Kidney (tissue), 14 donors: Measurements from ENCODE around the gene CABLES2. TPM values are rescaled to one million over a fixed set of nuclear protein-coding genes. Genes with fewer than 3 reads are reported as not detected.
A peak's percentile ranks its signal among the peaks of the same experiment; 100 is the strongest.

ENCODE experiments used
- DNase-seq, 5 donors: peaks; one replicate each; pipeline ENCODE4 v3.0.0-alpha.2; 2013 to 2020
- FAIRE-seq: peaks from 2 replicates; lab custom pipeline; 2012; peaks lifted over from hg19 to GRCh38; lab: Jason Lieb, UNC
- H3K27ac ChIP-seq, 2 donors: one replicate each; pipeline ENCODE4 v1.7.0; 2013; ENCODE audit warnings: low read depth in 2 of 2, low read length in 2 of 2, inconsistent platforms in 1 of 2
- H3K27me3 ChIP-seq: one replicate; pipeline ENCODE4 v1.7.1; 2013; ENCODE audit warnings: low read length, inconsistent platforms; ENCODE audit not compliant: control insufficient read depth, insufficient read depth
- H3K36me3 ChIP-seq, 3 donors: one replicate each; pipeline versions ENCODE4 v1.7.0 to v1.7.1; 2013; ENCODE audit warnings: low read length in 3 of 3, control low read depth in 1 of 3, inconsistent platforms in 1 of 3; ENCODE audit not compliant: insufficient read depth in 3 of 3, control insufficient read depth in 2 of 3
- H3K4me1 ChIP-seq, 3 donors: one replicate each; pipeline versions ENCODE4 v1.7.0 to v1.7.1; 2013; ENCODE audit warnings: low read length in 3 of 3, inconsistent platforms in 1 of 3, low read depth in 1 of 3; ENCODE audit not compliant: control insufficient read depth in 2 of 3, insufficient read depth in 2 of 3
- H3K4me3 ChIP-seq, 3 donors: one replicate each; pipeline versions ENCODE4 v1.7.0 to v1.8.1; 2013; ENCODE audit warnings: low read length in 3 of 3, control low read depth in 1 of 3, inconsistent platforms in 1 of 3
- H3K9ac ChIP-seq, 3 donors: one replicate each; pipeline versions ENCODE4 v1.7.0 to v1.7.1; 2013; ENCODE audit warnings: low read length in 3 of 3, control low read depth in 1 of 3, inconsistent platforms in 1 of 3
- H3K9me3 ChIP-seq, 3 donors: one replicate each; pipeline versions ENCODE4 v1.7.0 to v1.7.1; 2013; ENCODE audit warnings: low read length in 3 of 3, control low read depth in 1 of 3, inconsistent platforms in 1 of 3; ENCODE audit not compliant: control insufficient read depth in 2 of 3, insufficient read depth in 1 of 3
- intact Hi-C: fragments of 100-400 bp; cut with DNase I; formaldehyde crosslinking; loops from one replicate; pipeline ENCODE4 v1.11.1; 2022
- polyA plus RNA-seq: library from polyadenylated mRNA; stranded (reverse); fragments of 350-450 nt; fragmentation: Illumina TruSeq; extraction: RNeasy Lipid Tissue Mini Kit (QIAGEN cat#74804); gene quantifications from one replicate; pipeline ENCODE4 v1.2.3, GENCODE V29; 2014; ENCODE audit warnings: low read depth, low replicate concordance; ENCODE audit not compliant: insufficient read depth
- total RNA-seq: library from RNA; stranded (reverse); fragmentation: NEBNext Ultra II Directional; extraction: Animal tissue kit (Norgen Biotek cat#: 25700); gene quantifications from one replicate; pipeline ENCODE4 v1.2.1, GENCODE V29; 2021
- TF ChIP-seq, protein P1 (sequence below): IDR thresholded peaks from 3 replicates; pipeline ENCODE4 v1.5.1; 2012; ENCODE audit warnings: mild to moderate bottlenecking, moderate library complexity, borderline replicate concordance; ENCODE audit not compliant: insufficient read depth; ENCODE audit errors: extremely low read depth
- donor health status: control.
- donor health status: control.
- donor health status: control.
- donor health status: control.
- donor health status: control.
- donor health status: DM: yes; HTN: yes; CAD: no.
- donor health status: Normal renal cell carcinoma (clear cell type).

Gene CABLES2
- total and polyA plus RNA-seq, 2 donors from 2014 or later: 2.0 to 4.5 TPM

DNA sequence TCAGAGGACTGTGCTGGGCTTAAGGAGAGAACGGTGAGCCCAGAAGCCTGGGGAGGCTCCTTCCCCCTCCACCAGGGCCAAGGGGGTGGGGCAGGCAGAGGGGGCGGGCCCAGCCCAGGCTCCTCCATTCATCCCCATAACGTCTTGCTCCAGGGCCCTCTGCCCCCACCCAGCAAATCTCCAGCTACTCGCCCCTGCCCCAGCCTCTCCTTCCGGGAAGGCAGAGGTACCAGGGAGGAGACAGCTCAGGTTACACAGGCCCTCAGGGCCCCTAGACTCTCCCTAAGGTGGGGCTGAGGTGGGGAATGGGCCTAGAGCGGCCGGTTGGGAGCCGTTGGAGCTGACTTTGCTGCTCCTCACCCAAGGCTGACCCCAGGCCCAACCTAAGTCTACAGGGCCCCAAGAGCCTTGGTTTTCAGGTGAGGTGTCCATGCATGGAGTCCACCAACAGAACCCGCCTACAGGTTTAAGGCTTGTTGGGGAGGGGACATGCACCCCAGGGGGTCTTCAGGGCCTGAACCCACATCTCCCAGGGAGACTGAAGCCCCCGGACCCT, 41.2 kb downstream of the CABLES2 start:
- Histone ChIP-seq H3K4me3 (peak overlapping the region; percentile 33 to 76 (median 73)), H3K9me3 (no peaks in the 10 kb centered on the region), H3K4me1 (peaks cover 0 to 76% (median 36%) of the 10 kb centered on the region in 3 donors), H3K36me3 (no peaks in the 10 kb centered on the region), H3K27ac (peak overlapping the region; percentile 91 to 95), H3K9ac (peak overlapping the region in 1 of 3 donors; percentile 89), H3K27me3 (no peaks in the 10 kb centered on the region)
- DNase-seq (peak; percentile 80 to 90 (median 84)), FAIRE-seq (no peak)
- intact Hi-C loops: no loop called here
- TF ChIP-seq, protein P1, sequence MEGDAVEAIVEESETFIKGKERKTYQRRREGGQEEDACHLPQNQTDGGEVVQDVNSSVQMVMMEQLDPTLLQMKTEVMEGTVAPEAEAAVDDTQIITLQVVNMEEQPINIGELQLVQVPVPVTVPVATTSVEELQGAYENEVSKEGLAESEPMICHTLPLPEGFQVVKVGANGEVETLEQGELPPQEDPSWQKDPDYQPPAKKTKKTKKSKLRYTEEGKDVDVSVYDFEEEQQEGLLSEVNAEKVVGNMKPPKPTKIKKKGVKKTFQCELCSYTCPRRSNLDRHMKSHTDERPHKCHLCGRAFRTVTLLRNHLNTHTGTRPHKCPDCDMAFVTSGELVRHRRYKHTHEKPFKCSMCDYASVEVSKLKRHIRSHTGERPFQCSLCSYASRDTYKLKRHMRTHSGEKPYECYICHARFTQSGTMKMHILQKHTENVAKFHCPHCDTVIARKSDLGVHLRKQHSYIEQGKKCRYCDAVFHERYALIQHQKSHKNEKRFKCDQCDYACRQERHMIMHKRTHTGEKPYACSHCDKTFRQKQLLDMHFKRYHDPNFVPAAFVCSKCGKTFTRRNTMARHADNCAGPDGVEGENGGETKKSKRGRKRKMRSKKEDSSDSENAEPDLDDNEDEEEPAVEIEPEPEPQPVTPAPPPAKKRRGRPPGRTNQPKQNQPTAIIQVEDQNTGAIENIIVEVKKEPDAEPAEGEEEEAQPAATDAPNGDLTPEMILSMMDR: no peak

DNA sequence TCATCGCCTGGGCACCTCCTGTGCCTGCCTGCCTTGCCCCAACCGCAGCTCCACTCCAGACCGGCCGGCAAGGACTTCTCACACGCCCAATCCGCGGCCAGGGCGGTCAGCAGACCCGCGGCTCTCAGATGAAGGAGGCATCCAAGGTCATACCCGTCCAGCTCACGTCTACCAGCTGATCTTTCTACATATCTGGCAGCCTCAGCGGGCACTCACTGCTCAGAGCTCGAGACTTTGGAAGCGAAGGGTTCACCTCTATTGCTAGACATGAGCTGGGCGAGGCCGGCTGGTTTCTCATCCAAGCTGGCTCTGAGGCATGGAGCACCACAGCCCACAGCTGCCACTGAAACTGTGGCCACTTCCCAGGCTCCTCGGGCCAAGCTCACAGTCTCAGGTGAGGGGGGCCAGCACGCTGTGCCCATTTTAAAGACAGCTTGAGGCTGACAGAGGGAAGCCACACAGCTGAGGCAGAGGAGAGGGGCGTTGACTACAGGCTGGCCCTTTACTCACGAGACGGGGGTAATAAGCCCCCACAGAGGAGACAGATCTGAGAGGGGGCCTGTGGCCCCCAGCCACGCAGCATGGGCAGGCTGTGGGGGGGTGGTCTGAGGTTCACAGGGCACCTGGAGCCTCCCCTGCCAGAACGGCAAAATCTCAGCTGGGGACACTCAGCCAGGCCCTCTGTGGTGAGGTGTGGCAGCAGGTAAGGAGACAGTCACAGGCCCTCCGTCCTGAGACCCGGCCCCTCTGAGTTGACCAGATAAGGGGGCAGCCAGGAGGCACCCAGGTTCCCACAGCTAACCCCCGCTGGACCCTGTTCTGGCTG, 42.0 kb downstream of the CABLES2 start:
- Histone ChIP-seq H3K27ac (peak overlapping the region; percentile 91 to 95), H3K9me3 (no peaks in the 10 kb centered on the region), H3K4me3 (peak overlapping the region in 2 of 3 donors; percentile 34 to 73), H3K4me1 (peaks cover 0 to 72% (median 32%) of the 10 kb centered on the region in 3 donors), H3K36me3 (no peaks in the 10 kb centered on the region), H3K27me3 (no peaks in the 10 kb centered on the region), H3K9ac (peak overlapping the region in 2 of 3 donors; percentile 77 to 89)
- TF ChIP-seq, protein P1: no peak
- peak in 3 of 5 donors; percentile 13 to 80 (median 57) for DNase-seq
- intact Hi-C loops: no loop called here
- FAIRE-seq: no peak

DNA sequence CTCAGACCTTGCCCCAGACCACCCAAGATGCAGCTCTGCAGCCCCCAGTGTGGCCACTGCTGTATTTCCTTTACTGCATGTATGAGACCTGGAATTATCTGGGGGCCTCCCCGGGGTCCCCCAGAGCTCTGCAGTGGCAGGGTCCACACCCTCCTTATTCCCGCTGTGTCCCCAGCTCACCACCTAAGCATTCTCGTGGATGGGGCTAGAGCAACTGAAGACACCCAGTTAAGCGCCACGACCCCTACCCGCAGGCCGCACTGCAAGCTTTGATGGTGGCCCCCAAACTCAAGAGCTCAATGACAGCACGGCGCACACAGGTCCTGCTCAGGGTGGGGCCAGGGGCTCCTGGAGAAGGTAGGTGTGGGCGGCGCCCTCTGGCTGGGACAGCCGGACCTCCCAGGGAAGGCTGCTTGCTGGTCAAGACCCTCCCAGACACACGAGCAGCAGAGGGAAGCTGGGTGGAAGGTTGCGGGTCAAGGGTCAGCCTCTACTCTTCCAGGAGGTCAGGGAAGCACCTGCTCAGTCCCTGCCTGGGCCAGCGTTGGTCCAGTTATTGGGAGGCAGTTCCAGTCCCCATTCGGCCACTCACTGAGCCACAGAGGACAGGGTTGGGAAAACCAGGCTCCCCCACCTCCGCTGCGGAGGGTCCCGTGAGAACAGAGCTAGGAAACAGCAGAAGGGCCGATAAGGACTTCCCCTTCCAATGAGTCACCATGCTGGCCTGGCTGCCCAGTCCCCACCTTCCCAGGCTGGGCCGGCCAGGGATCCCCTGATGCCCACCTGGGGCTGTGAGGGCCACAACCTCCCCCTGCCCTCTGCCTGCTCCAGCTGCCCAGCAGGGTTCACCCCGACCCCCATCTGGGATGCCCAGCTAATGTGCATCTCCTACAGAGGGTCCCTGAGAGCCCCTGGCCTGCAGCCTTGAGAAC, 42.9 kb downstream of the CABLES2 start:
- Histone ChIP-seq H3K36me3 (no peaks in the 10 kb centered on the region), H3K27me3 (no peaks in the 10 kb centered on the region), H3K9ac (peak overlapping the region in 1 of 3 donors; percentile 89), H3K4me3 (peak overlapping the region in 2 of 3 donors; percentile 34 to 73), H3K9me3 (no peaks in the 10 kb centered on the region), H3K4me1 (peaks cover 0 to 64% (median 24%) of the 10 kb centered on the region in 3 donors), H3K27ac (peak overlapping the region; percentile 91 to 95)
- FAIRE-seq (no peak), DNase-seq (peak in 3 of 5 donors; percentile 11 to 79 (median 68))
- intact Hi-C loops: no loop called here
- TF ChIP-seq, protein P1: no peak
